Subcutaneous adipose tissue (tissue), 4 donors: Measurements from ENCODE around the gene PROSER2. TPM values are rescaled to one million over a fixed set of nuclear protein-coding genes. Genes with fewer than 3 reads are reported as not detected.

ENCODE experiments used
- CTCF ChIP-seq: fragments of 450-650 bp; IDR thresholded peaks from one replicate; pipeline ENCODE4 v1.5.1; 2016; ENCODE audit warnings: low read depth, mild to moderate bottlenecking, control low read depth, antibody characterized with exemption, moderate library complexity
- total RNA-seq, 4 donors: library from RNA; depleted of rRNA; stranded (reverse); fragments of >200 nt; gene quantifications; one replicate each; pipeline ENCODE4 v1.1.0, GENCODE V29; 2016

Gene PROSER2
- total RNA-seq, 4 donors from 2014 or later = 3.4 to 8.1 (median 5.3) TPM

GRCh38 chr10:11869743-11870460 is 46.7 kb downstream of the PROSER2 start:
- no peak for TF ChIP-seq CTCF

GRCh38 chr10:11870461-11870780 is 47.3 kb downstream of the PROSER2 start:
- no peak for TF ChIP-seq CTCF

GRCh38 chr10:11870900-11871400 is 47.8 kb downstream of the PROSER2 start:
- TF ChIP-seq CTCF = no peak

- no peak for TF ChIP-seq CTCF
Measured at GRCh38 chr10:11871466-11871865, 48.3 kb downstream of the PROSER2 start.

GRCh38 chr10:11874568-11875493 is 51.7 kb downstream of the PROSER2 start:
- no peak for TF ChIP-seq CTCF

- no peak for TF ChIP-seq CTCF
Measured at GRCh38 chr10:11875494-11876281, 52.5 kb downstream of the PROSER2 start.
